ENCODE data around the gene TRAPPC1.

GRCh38 chr17:7894866-7895265 lies 36.9 kb downstream of the TRAPPC1 start:
- TF ChIP-seq CTCF (IDR thresholded peaks at IDR 0.05; ENCODE audit: control extremely low read depth in 1 of 3, insufficient read depth in 1 of 3, low read depth in 1 of 3, low read length in 3 of 3) (no peak), CHD2 (IDR thresholded peaks at IDR 0.05; ENCODE audit: low read length) (no peak), USF2 (IDR thresholded peaks at IDR 0.05; ENCODE audit: low read length) (no peak), EZH2 (IDR thresholded peaks at IDR 0.05; ENCODE audit: low read depth, low read length, severe bottlenecking) (no peak), ATF2 (IDR thresholded peaks at IDR 0.05; ENCODE audit: low read length) (no peak), RAD21 (IDR thresholded peaks at IDR 0.05 in 1 of 2, conservative IDR thresholded peaks at IDR 0.05 in 1 of 2; ENCODE audit: low read depth in 2 of 2, low read length in 2 of 2) (no peak)
